H9 (cell line): ENCODE measurements around the gene ELOA. TPM values are rescaled to one million over a fixed set of nuclear protein-coding genes. Genes with fewer than 3 reads are reported as not detected.
A peak's percentile ranks its signal among the peaks of the same experiment; 100 is the strongest.
"Not testable (repeated sequence)": the region's sequence is repeated elsewhere in the genome, so short reads cannot be mapped to it uniquely, and the experiment has no call there.

Experiments
- DNase-seq: peaks from one replicate; pipeline ENCODE4 v3.0.0-alpha.2; 2017
- H2AFZ ChIP-seq: one replicate; pipeline ENCODE4 v1.6.1; 2013; ENCODE audit warnings: mild to moderate bottlenecking, low read length, control low read depth, moderate library complexity
- H2AK5ac ChIP-seq: 2 replicates; pipeline ENCODE4 v1.6.1; 2013; ENCODE audit warnings: low read length, control low read depth, mixed read lengths; ENCODE audit not compliant: insufficient read length
- H2BK120ac ChIP-seq: one replicate; pipeline ENCODE4 v1.6.1; 2013; ENCODE audit warnings: low read depth, mild to moderate bottlenecking, low read length, control low read depth, inconsistent platforms; ENCODE audit not compliant: poor library complexity, severe bottlenecking
- H2BK12ac ChIP-seq: 2 replicates; pipeline ENCODE4 v1.6.1; 2013; ENCODE audit warnings: low read length, control low read depth, mixed read lengths, low read depth; ENCODE audit not compliant: insufficient read length
- H2BK15ac ChIP-seq: 2 replicates; pipeline ENCODE4 v1.6.1; 2013; ENCODE audit warnings: low read depth, low read length, control low read depth
- H2BK20ac ChIP-seq: one replicate; pipeline ENCODE4 v1.6.1; 2013; ENCODE audit warnings: low read depth, mild to moderate bottlenecking, low read length, control low read depth, inconsistent platforms; ENCODE audit not compliant: poor library complexity, severe bottlenecking
- H2BK5ac ChIP-seq: 2 replicates; pipeline ENCODE4 v1.6.1; 2013; ENCODE audit warnings: low read length, control low read depth, mixed read lengths; ENCODE audit not compliant: insufficient read length
- H3K14ac ChIP-seq: 2 replicates; pipeline ENCODE4 v1.6.1; 2013; ENCODE audit warnings: low read length, control low read depth; ENCODE audit not compliant: insufficient read depth
- H3K18ac ChIP-seq: 2 replicates; pipeline ENCODE4 v1.6.1; 2013; ENCODE audit warnings: low read depth, mild to moderate bottlenecking, mixed read lengths, low read length, control low read depth; ENCODE audit not compliant: insufficient read length
- H3K23ac ChIP-seq: 2 replicates; pipeline ENCODE4 v1.6.1; 2013; ENCODE audit warnings: low read length, control low read depth, mixed read lengths, low read depth; ENCODE audit not compliant: insufficient read length
- H3K23me2 ChIP-seq: 2 replicates; pipeline ENCODE4 v1.6.1; 2013; ENCODE audit warnings: low read depth, mild to moderate bottlenecking, mixed read lengths, low read length, control low read depth; ENCODE audit not compliant: insufficient read length, poor library complexity, severe bottlenecking
- H3K27ac ChIP-seq: 2 replicates; pipeline ENCODE4 v1.5.1; 2013; ENCODE audit warnings: low read length, control low read depth, mixed read lengths, low read depth; ENCODE audit not compliant: insufficient read length
- H3K27me3 ChIP-seq: 2 replicates; pipeline ENCODE4 v1.6.1; 2013; ENCODE audit warnings: low read length, control low read depth, inconsistent platforms; ENCODE audit not compliant: insufficient read depth
- H3K4ac ChIP-seq: 2 replicates; pipeline ENCODE4 v1.6.1; 2013; ENCODE audit warnings: low read depth, mild to moderate bottlenecking, control low read depth, inconsistent platforms, low read length, moderate library complexity
- H3K4me1 ChIP-seq: 2 replicates; pipeline ENCODE4 v1.6.1; 2013; ENCODE audit warnings: low read length, control low read depth, inconsistent platforms; ENCODE audit not compliant: insufficient read depth
- H3K4me2 ChIP-seq: 2 replicates; pipeline ENCODE4 v1.6.1; 2013; ENCODE audit warnings: low read length, control low read depth, mixed read lengths; ENCODE audit not compliant: insufficient read length, insufficient read depth
- H3K56ac ChIP-seq: 2 replicates; pipeline ENCODE4 v1.6.1; 2013; ENCODE audit warnings: low read depth, mild to moderate bottlenecking, mixed read lengths, low read length, control low read depth; ENCODE audit not compliant: insufficient read length
- H3K79me1 ChIP-seq: 2 replicates; pipeline ENCODE4 v1.6.1; 2013; ENCODE audit warnings: low read depth, mild to moderate bottlenecking, moderate library complexity, low read length, control low read depth, inconsistent platforms; ENCODE audit not compliant: insufficient read depth, poor library complexity, severe bottlenecking
- H3K79me2 ChIP-seq: 2 replicates; pipeline ENCODE4 v1.6.1; 2013; ENCODE audit warnings: low read length, control low read depth, inconsistent platforms; ENCODE audit not compliant: insufficient read depth
- H3K9ac ChIP-seq: 2 replicates; pipeline ENCODE4 v1.6.1; 2013; ENCODE audit warnings: low read length, control low read depth, mixed read lengths; ENCODE audit not compliant: insufficient read length; ENCODE audit errors: extremely low read depth
- H3K9me3 ChIP-seq: one replicate; pipeline ENCODE4 v1.6.1; 2013; ENCODE audit warnings: low read depth, low read length, inconsistent platforms; ENCODE audit not compliant: control insufficient read depth
- H3T11ph ChIP-seq: one replicate; pipeline ENCODE4 v1.6.1; 2013; ENCODE audit warnings: mild to moderate bottlenecking, low read length, control low read depth, inconsistent platforms
- H4K20me1 ChIP-seq: one replicate; pipeline ENCODE4 v1.6.1; 2013; ENCODE audit not compliant: control insufficient read depth, insufficient read length, insufficient read depth
- H4K5ac ChIP-seq: 2 replicates; pipeline ENCODE4 v1.6.1; 2013; ENCODE audit warnings: low read depth, mild to moderate bottlenecking, mixed read lengths, low read length, control low read depth; ENCODE audit not compliant: insufficient read length
- H4K8ac ChIP-seq: replicated peaks from 2 replicates; pipeline ENCODE4 v1.6.1; 2013; ENCODE audit warnings: low read length, control low read depth, mixed read lengths, low read depth; ENCODE audit not compliant: insufficient read length
- H4K91ac ChIP-seq: 2 replicates; pipeline ENCODE4 v1.6.1; 2013; ENCODE audit warnings: low read depth, mild to moderate bottlenecking, moderate library complexity, mixed read lengths, low read length, control low read depth; ENCODE audit not compliant: insufficient read length
- H3K27ac Mint-ChIP-seq, 3 experiments: 2 replicates in 2 of 3; 3 replicates in 1 of 3; pipeline ENCODE4 v1.8.0; 2020 to 2021; ENCODE audit warnings: mixed read lengths in 3 of 3, mild to moderate bottlenecking in 1 of 3, moderate library complexity in 1 of 3
- H3K27me3 Mint-ChIP-seq: 2 replicates; pipeline ENCODE4 v1.8.0; 2021; ENCODE audit warnings: low read depth, mild to moderate bottlenecking, moderate library complexity, mixed read lengths
- H3K36me3 Mint-ChIP-seq, 3 experiments: 2 replicates in 2 of 3; 3 replicates in 1 of 3; pipeline ENCODE4 v1.8.0; 2020 to 2021; ENCODE audit warnings: low read depth in 3 of 3, mixed read lengths in 3 of 3; ENCODE audit not compliant: insufficient read depth in 1 of 3
- H3K4me1 Mint-ChIP-seq, 2 experiments: 2 replicates each; pipeline ENCODE4 v1.8.0; 2020; ENCODE audit warnings: mixed read lengths in 2 of 2
- H3K4me3 Mint-ChIP-seq, 2 experiments: 2 replicates in 1 of 2; 3 replicates in 1 of 2; pipeline ENCODE4 v1.8.0; 2020 to 2021; ENCODE audit warnings: mild to moderate bottlenecking in 2 of 2, mixed read lengths in 2 of 2, moderate library complexity in 1 of 2
- H3K9me3 Mint-ChIP-seq, 2 experiments: 2 replicates in 1 of 2; 3 replicates in 1 of 2; pipeline ENCODE4 v1.8.0; 2020; ENCODE audit warnings: mild to moderate bottlenecking in 2 of 2, mixed read lengths in 2 of 2, moderate library complexity in 1 of 2
- WGBS: extraction: QIAGEN DNeasy Blood & Tissue Kit; methylation state at CpG from one replicate; pipeline ENCODE4 v1.1.7; 2013; ENCODE audit warnings: missing lambda C conversion rate, low lambda C conversion rate, mixed read lengths; ENCODE audit not compliant: insufficient read length; ENCODE audit errors: extremely low coverage; 5-methylcytosine and 5-hydroxymethylcytosine counted together
- total RNA-seq: library from RNA; stranded (reverse); gene quantifications from 2 replicates; pipeline ENCODE4 v1.2.1, GENCODE V29; 2021
- TF ChIP-seq, protein P1 (sequence below): fragments of 200-600 bp; sonication (generic); conservative IDR thresholded peaks from 3 replicates; pipeline ENCODE4 v1.8.0; 2021; ENCODE audit warnings: antibody characterized with exemption, mild to moderate bottlenecking

ELOA gene
- total RNA-seq, 1 experiment from 2014 or later, result 66.2 TPM

DNA sequence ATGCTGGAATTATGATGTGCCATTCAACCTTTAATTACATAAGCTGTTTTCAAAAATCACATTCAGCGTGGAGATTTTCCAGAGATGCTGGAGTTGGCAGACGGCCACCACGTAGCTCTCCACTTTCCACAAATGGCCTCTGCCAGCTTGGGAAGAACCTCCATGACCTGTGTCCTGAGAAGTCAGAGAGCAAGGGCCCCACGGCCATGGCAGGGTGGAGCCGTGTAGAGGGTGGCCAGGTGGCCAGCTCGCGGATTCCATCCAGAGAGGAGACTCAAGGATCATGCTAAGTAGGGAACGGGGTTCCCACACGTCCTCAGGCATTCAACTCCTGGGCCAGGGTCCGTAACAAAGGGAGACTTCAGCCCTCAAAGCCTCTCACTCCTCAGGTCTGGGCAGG is 58.6 kb downstream of the ELOA start:
- Histone ChIP-seq H3K18ac (no peak overlapping the region), H3K4me1 (no peaks in the 10 kb centered on the region; the same call in 1 of the 2 replicates), H3K56ac (no peak overlapping the region), H2AFZ (no peak overlapping the region), H2BK12ac (no peak overlapping the region), H3K4me2 (peak overlapping the region; percentile 85), H3K79me2 (no peaks in the 10 kb centered on the region), H2BK15ac (no peak overlapping the region), H3K14ac (no peak overlapping the region), H4K5ac (no peak overlapping the region), H3K27ac (no peak overlapping the region), H4K20me1 (no peaks in the 10 kb centered on the region), H3K4ac (no peak overlapping the region), H2BK120ac (no peak overlapping the region), H3K23me2 (peaks cover 11% of the 10 kb centered on the region), H3K23ac (no peak overlapping the region), H4K8ac (no peak overlapping the region), H3K9me3 (no peaks in the 10 kb centered on the region), H3K9ac (no peak overlapping the region), H2BK20ac (no peak overlapping the region), H2AK5ac (no peak overlapping the region), H3K79me1 (no peaks in the 10 kb centered on the region), H4K91ac (no peak overlapping the region), H3T11ph (no peak overlapping the region), H2BK5ac (no peak overlapping the region), H3K27me3 (no peaks in the 10 kb centered on the region)
- peaks cover 8% of the 10 kb centered on the region for H3K27me3 Mint-ChIP-seq
- TF ChIP-seq, protein P1, sequence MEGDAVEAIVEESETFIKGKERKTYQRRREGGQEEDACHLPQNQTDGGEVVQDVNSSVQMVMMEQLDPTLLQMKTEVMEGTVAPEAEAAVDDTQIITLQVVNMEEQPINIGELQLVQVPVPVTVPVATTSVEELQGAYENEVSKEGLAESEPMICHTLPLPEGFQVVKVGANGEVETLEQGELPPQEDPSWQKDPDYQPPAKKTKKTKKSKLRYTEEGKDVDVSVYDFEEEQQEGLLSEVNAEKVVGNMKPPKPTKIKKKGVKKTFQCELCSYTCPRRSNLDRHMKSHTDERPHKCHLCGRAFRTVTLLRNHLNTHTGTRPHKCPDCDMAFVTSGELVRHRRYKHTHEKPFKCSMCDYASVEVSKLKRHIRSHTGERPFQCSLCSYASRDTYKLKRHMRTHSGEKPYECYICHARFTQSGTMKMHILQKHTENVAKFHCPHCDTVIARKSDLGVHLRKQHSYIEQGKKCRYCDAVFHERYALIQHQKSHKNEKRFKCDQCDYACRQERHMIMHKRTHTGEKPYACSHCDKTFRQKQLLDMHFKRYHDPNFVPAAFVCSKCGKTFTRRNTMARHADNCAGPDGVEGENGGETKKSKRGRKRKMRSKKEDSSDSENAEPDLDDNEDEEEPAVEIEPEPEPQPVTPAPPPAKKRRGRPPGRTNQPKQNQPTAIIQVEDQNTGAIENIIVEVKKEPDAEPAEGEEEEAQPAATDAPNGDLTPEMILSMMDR, result no peak
- H3K4me1 Mint-ChIP-seq, result peaks cover 9 to 11% of the 10 kb centered on the region in 2 experiments
- H3K27ac Mint-ChIP-seq, result no peak overlapping the region
- WGBS, result no CpG with 5 or more reads among the region's 10 CpGs
- DNase-seq, result no peak
- peaks cover 2 to 21% (median 16%) of the 10 kb centered on the region in 3 experiments; a peak in 5 of 7 replicates for H3K36me3 Mint-ChIP-seq
- no peaks in the 10 kb centered on the region for H3K9me3 Mint-ChIP-seq
- H3K4me3 Mint-ChIP-seq, result peak overlapping the region; percentile 15 to 61; a peak in 2 of 5 replicates

DNA sequence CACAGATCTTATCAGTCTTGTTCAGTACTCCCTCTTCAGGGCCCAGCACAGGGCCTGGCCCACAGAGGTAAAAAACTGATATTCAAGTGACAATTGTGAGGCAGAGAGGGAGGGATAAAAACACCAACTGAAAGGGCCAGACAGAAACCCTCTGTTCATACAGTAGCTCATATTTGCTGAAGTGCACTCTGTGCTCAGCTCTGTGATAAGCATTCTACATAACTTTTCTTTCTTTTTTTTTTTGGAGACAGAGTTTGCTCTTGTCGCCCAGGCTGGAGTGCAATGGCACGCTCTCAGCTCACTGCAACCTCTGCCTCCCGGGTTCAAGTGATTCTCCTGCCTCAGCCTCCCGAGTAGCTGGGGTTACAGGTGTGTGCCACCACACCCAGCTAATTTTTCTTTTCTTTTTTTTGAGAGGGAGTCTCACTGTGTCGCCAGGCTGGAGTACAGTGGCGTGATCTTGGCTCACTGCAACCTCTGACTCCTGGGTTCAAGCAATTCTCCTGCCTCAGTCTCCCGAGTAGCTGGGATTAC is 59.6 kb downstream of the ELOA start:
- peaks cover 9 to 11% of the 10 kb centered on the region in 2 experiments for H3K4me1 Mint-ChIP-seq
- no CpG with 5 or more reads among the region's 7 CpGs for WGBS

More for the DNA sequence above, 59.6 kb downstream of the ELOA start:
- not testable (repeated sequence) for H2BK12ac ChIP-seq, H3K4me3 Mint-ChIP-seq, H3K79me1 ChIP-seq, H3K79me2 ChIP-seq, H3K27me3 ChIP-seq, H3K56ac ChIP-seq, H4K5ac ChIP-seq, H3K14ac ChIP-seq, H3T11ph ChIP-seq, H3K9me3 Mint-ChIP-seq, H2BK15ac ChIP-seq, H3K4ac ChIP-seq, H3K4me1 ChIP-seq, H2AK5ac ChIP-seq, H2BK5ac ChIP-seq, DNase-seq, H4K20me1 ChIP-seq, H3K18ac ChIP-seq, H3K4me2 ChIP-seq, H3K27ac Mint-ChIP-seq, H2BK20ac ChIP-seq, H3K9me3 ChIP-seq, H4K91ac ChIP-seq, H2AFZ ChIP-seq, H3K23ac ChIP-seq, H3K27ac ChIP-seq, H3K9ac ChIP-seq, H4K8ac ChIP-seq, H2BK120ac ChIP-seq
- H3K23me2 ChIP-seq, result peaks cover 11% of the 10 kb centered on the region
- Mint-ChIP-seq H3K36me3 (peaks cover under 1 to 15% (median 11%) of the 10 kb centered on the region in 3 experiments; a peak in 5 of 7 replicates), H3K27me3 (peaks cover 11% of the 10 kb centered on the region)
